Erythroblast (primary cell): ENCODE data around the gene C19orf25.

Experiments
- GATA1 ChIP-seq: IDR thresholded peaks from 2 replicates; pipeline ENCODE4 v1.6.1; 2011; ENCODE audit warnings: low read depth, mild to moderate bottlenecking, control low read depth, low read length, moderate library complexity
- POLR2A ChIP-seq: IDR thresholded peaks from 2 replicates; pipeline ENCODE4 v1.6.1; 2011; ENCODE audit warnings: mild to moderate bottlenecking, low read length

GRCh38 chr19:1524287-1524971 is 45.4 kb upstream of the C19orf25 start:
- TF ChIP-seq POLR2A (no peak), GATA1 (no peak)
